ENCODE measurements around the gene PSMC3.

The PSMC3 gene

GRCh38 chr11:47389577-47390421 lies 36.4 kb downstream of the PSMC3 start:
- no peaks in the 10 kb centered on the region for H3K27me3 ChIP-seq (ENCODE audit: insufficient read depth, low read depth, severe bottlenecking)
- no peak overlapping the region for H3K4me3 ChIP-seq (ENCODE audit: low read depth, low read length)
- H3K36me3 ChIP-seq, result no peaks in the 10 kb centered on the region
- no peak overlapping the region for H3K27ac ChIP-seq
- TF ChIP-seq CTCF (IDR thresholded peaks at IDR 0.05; ENCODE audit: low read depth, low read length), result no peak
- DNase-seq, result no peak
- H3K9me3 ChIP-seq (ENCODE audit: severe bottlenecking), result no peaks in the 10 kb centered on the region

- Histone ChIP-seq H3K36me3 (no peaks in the 10 kb centered on the region), H3K27ac (no peak overlapping the region), H3K4me3 (ENCODE audit: low read depth, low read length) (no peak overlapping the region), H3K27me3 (ENCODE audit: insufficient read depth, low read depth, severe bottlenecking) (no peaks in the 10 kb centered on the region), H3K9me3 (ENCODE audit: severe bottlenecking) (no peaks in the 10 kb centered on the region)
- no peak for DNase-seq
- no peak for TF ChIP-seq CTCF (IDR thresholded peaks at IDR 0.05; ENCODE audit: low read depth, low read length)
These were observed 37.3 kb downstream of the PSMC3 start for GRCh38 chr11:47388697-47389576.

GRCh38 chr11:47387944-47388696 lies 38.1 kb downstream of the PSMC3 start:
- H3K27ac ChIP-seq, result no peak overlapping the region
- no peak for DNase-seq

GRCh38 chr11:47384498-47384897 lies 41.7 kb downstream of the PSMC3 start:
- H3K9me3 ChIP-seq (ENCODE audit: severe bottlenecking), result no peaks in the 10 kb centered on the region
- no peaks in the 10 kb centered on the region for H3K27me3 ChIP-seq (ENCODE audit: insufficient read depth, low read depth, severe bottlenecking)
- no peak overlapping the region for H3K27ac ChIP-seq
- H3K4me3 ChIP-seq (ENCODE audit: low read depth, low read length), result no peak overlapping the region
- no peak for DNase-seq
- no peaks in the 10 kb centered on the region for H3K36me3 ChIP-seq
- TF ChIP-seq CTCF (IDR thresholded peaks at IDR 0.05; ENCODE audit: low read depth, low read length), result no peak

More at GRCh38 chr11:47387944-47388696, 38.1 kb downstream of the PSMC3 start:
- Histone ChIP-seq H3K4me3 (ENCODE audit: low read depth, low read length) (no peak overlapping the region), H3K36me3 (no peaks in the 10 kb centered on the region), H3K27me3 (ENCODE audit: insufficient read depth, low read depth, severe bottlenecking) (no peaks in the 10 kb centered on the region), H3K9me3 (ENCODE audit: severe bottlenecking) (no peaks in the 10 kb centered on the region)
- no peak for TF ChIP-seq CTCF (IDR thresholded peaks at IDR 0.05; ENCODE audit: low read depth, low read length)

- no peak for DNase-seq
- no peak overlapping the region for H3K27ac ChIP-seq
- no peaks in the 10 kb centered on the region for H3K9me3 ChIP-seq (ENCODE audit: severe bottlenecking)
- no peaks in the 10 kb centered on the region for H3K27me3 ChIP-seq (ENCODE audit: insufficient read depth, low read depth, severe bottlenecking)
- H3K36me3 ChIP-seq, result no peaks in the 10 kb centered on the region
- no peak overlapping the region for H3K4me3 ChIP-seq (ENCODE audit: low read depth, low read length)
- no peak for TF ChIP-seq CTCF (IDR thresholded peaks at IDR 0.05; ENCODE audit: low read depth, low read length)
These were observed 43.2 kb downstream of the PSMC3 start for GRCh38 chr11:47383071-47383470.

Measured in WERI-Rb-1 (cell line).